Thoracic aorta (tissue), 2 donors: ENCODE measurements around the gene MBD2. TPM values are rescaled to one million over a fixed set of nuclear protein-coding genes. Genes with fewer than 3 reads are reported as not detected.
A peak's percentile ranks its signal among the peaks of the same experiment; 100 is the strongest.

Source experiments
- ATAC-seq: fragments of 150-250 bp; one replicate; pipeline ENCODE4 v1.8.0; 2017; ENCODE audit warnings: low read depth; ENCODE audit not compliant: insufficient number of reproducible peaks, low FRiP score
- DNase-seq: peaks from one replicate; pipeline ENCODE4 v3.0.0-alpha.2; 2020; ENCODE audit warnings: low spot score
- H3K27ac ChIP-seq, 2 donors: fragments of 200-600 bp; sonication (generic); 1 replicate in 1 of 2; 2 replicates in 1 of 2; pipeline ENCODE4 v1.5.1; 2016; ENCODE audit warnings: mild to moderate bottlenecking in 2 of 2, moderate library complexity in 2 of 2
- H3K27me3 ChIP-seq: fragments of 200-600 bp; sonication (generic); replicated peaks from 2 replicates; pipeline ENCODE4 v1.6.0; 2016; ENCODE audit warnings: mild to moderate bottlenecking; ENCODE audit not compliant: insufficient read depth
- H3K36me3 ChIP-seq: fragments of 200-600 bp; sonication (generic); one replicate; pipeline ENCODE4 v1.5.1; 2016
- H3K4me1 ChIP-seq, 2 donors: fragments of 200-600 bp; sonication (generic); 1 replicate in 1 of 2; 2 replicates in 1 of 2; pipeline versions ENCODE4 v1.5.1 to v1.6.0; 2016; ENCODE audit warnings: low read depth in 2 of 2, mild to moderate bottlenecking in 1 of 2; ENCODE audit not compliant: control insufficient read depth in 1 of 2
- H3K4me3 ChIP-seq: fragments of 200-600 bp; sonication (generic); 2 replicates; pipeline ENCODE4 v1.5.1; 2016; ENCODE audit warnings: mild to moderate bottlenecking
- H3K9me3 ChIP-seq: fragments of 200-600 bp; sonication (generic); 2 replicates; pipeline ENCODE4 v1.5.1; 2016
- total RNA-seq, 2 donors: library from RNA; depleted of rRNA; stranded (reverse); fragments of >200 nt; gene quantifications; one replicate each; pipeline versions ENCODE4 v1.1.0 to v1.2.3, GENCODE V29; 2016
- TF ChIP-seq, protein P1 (sequence below): fragments of 200-600 bp; sonication (generic); IDR thresholded peaks from one replicate; pipeline ENCODE4 v1.5.1; 2019; ENCODE audit warnings: antibody characterized with exemption

Gene MBD2
- total RNA-seq, 2 donors from 2014 or later: 43.5 to 49.3 TPM

DNA sequence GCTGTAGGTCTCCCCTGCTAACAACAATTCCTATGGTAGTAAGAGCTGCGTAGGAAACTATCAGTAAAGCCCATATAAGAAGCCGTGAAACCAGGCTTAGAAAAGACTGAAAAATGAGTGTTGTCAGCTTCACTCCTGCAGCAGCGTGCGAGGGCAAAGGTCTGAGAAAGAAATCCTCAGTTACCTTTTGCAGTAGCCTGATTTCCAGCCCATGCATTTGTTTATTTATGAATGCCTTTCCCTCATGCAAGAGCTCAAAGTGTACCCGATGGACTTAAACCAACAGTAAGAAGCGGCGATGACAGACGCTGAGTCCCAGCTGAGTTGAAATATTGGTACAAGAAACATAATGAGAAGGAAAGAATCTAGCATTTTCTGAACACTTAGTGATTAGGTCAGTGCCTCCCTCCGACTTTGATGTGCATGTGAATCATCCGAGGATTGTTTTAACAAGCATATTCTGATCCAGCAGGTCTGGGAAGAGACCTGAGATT lies 29.8 kb upstream of the MBD2 start:
- no peaks in the 10 kb centered on the region for H3K36me3 ChIP-seq
- no peaks in the 10 kb centered on the region for H3K9me3 ChIP-seq
- TF ChIP-seq, protein P1, sequence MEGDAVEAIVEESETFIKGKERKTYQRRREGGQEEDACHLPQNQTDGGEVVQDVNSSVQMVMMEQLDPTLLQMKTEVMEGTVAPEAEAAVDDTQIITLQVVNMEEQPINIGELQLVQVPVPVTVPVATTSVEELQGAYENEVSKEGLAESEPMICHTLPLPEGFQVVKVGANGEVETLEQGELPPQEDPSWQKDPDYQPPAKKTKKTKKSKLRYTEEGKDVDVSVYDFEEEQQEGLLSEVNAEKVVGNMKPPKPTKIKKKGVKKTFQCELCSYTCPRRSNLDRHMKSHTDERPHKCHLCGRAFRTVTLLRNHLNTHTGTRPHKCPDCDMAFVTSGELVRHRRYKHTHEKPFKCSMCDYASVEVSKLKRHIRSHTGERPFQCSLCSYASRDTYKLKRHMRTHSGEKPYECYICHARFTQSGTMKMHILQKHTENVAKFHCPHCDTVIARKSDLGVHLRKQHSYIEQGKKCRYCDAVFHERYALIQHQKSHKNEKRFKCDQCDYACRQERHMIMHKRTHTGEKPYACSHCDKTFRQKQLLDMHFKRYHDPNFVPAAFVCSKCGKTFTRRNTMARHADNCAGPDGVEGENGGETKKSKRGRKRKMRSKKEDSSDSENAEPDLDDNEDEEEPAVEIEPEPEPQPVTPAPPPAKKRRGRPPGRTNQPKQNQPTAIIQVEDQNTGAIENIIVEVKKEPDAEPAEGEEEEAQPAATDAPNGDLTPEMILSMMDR: no peak
- H3K4me1 ChIP-seq: peaks cover 21 to 45% of the 10 kb centered on the region in 2 donors
- H3K27me3 ChIP-seq: no peaks in the 10 kb centered on the region
- DNase-seq (no peak), ATAC-seq (no peak)
- no peak overlapping the region for H3K27ac ChIP-seq
- peak overlapping the region; percentile 40 for H3K4me3 ChIP-seq

GRCh38 chr18:54251606-54252390 lies 27.3 kb upstream of the MBD2 start:
- ATAC-seq (peak; percentile 51), DNase-seq (no peak)
- Histone ChIP-seq H3K4me1 (peaks cover 15 to 50% of the 10 kb centered on the region in 2 donors), H3K4me3 (no peak overlapping the region), H3K36me3 (no peaks in the 10 kb centered on the region), H3K27ac (peak overlapping the region; percentile 46 to 56), H3K27me3 (no peaks in the 10 kb centered on the region), H3K9me3 (no peaks in the 10 kb centered on the region)
- TF ChIP-seq, protein P1: no peak

DNA sequence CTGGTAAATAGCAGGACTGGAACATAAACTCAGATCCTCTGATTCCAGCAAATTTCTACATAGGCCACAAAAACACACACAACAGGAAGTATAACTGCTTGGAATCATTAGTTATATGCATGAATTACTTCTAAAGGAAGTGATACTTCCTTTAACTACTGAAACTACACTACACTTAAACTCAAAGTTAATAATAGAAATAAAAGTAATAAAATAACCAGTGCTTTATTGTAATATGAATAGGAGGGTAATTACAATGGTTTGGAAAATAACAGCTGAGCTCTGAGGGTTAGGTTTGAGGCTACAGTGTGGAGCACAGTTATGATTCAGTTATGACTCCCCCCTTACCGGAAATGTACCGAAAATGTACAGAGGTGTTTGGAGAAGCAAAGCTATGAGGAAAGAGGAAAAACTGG lies 26.4 kb upstream of the MBD2 start:
- Histone ChIP-seq H3K4me1 (peaks cover 10 to 47% of the 10 kb centered on the region in 2 donors), H3K36me3 (no peaks in the 10 kb centered on the region), H3K4me3 (no peak overlapping the region), H3K27ac (peak overlapping the region; percentile 46 to 56), H3K27me3 (no peaks in the 10 kb centered on the region), H3K9me3 (no peaks in the 10 kb centered on the region)
- ATAC-seq (no peak), DNase-seq (no peak)
- TF ChIP-seq, protein P1: no peak

GRCh38 chr18:54247511-54248175 lies 23.2 kb upstream of the MBD2 start:
- Histone ChIP-seq H3K4me1 (peaks cover 4 to 29% of the 10 kb centered on the region in 2 donors), H3K27me3 (no peaks in the 10 kb centered on the region), H3K36me3 (no peaks in the 10 kb centered on the region), H3K27ac (no peak overlapping the region), H3K9me3 (no peaks in the 10 kb centered on the region), H3K4me3 (no peak overlapping the region)
- TF ChIP-seq, protein P1: no peak
- ATAC-seq (no peak), DNase-seq (no peak)

DNA sequence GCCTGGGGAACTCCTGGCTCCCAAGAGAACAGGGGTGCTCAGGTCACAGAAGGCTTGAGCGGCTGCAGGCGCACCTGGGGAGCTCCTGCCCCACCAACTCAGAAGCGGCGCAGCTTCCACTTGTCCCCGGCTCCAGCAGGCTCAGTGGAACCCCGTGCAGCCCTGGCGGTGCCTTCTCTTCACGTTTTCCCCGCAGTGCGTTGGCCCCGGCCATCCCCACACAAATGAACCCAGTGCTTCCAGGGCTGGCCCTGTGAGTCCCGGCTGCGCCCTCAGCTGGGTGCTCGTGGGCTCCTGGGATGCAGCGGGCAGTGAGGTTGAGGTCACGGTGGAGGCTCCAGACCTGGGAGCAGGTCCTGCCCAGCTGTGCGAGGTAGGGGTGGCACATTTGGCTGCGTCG lies 17.9 kb upstream of the MBD2 start:
- TF ChIP-seq, protein P1: no peak
- no peak for DNase-seq
- H3K36me3 ChIP-seq: no peaks in the 10 kb centered on the region
- no peaks in the 10 kb centered on the region for H3K27me3 ChIP-seq
- no peak for ATAC-seq
- H3K27ac ChIP-seq: no peak overlapping the region
- peaks cover 6 to 9% of the 10 kb centered on the region in 2 donors for H3K4me1 ChIP-seq
- no peaks in the 10 kb centered on the region for H3K9me3 ChIP-seq
- H3K4me3 ChIP-seq: no peak overlapping the region
